HEK293 (cell line): ENCODE measurements around the gene EBF3.

Source experiments
- CTCF ChIA-PET: fragments of 350-600 bp; formaldehyde crosslinking; extraction: SDS; loops from one replicate; lab custom pipeline; 2021; ENCODE audit warnings: antibody characterized with exemption; lab: Yijun Ruan, JAX
- POLR2A ChIA-PET: fragments of 300-600 bp; formaldehyde crosslinking; extraction: SDS; loops from one replicate; lab custom pipeline; 2020; ENCODE audit warnings: antibody characterized with exemption, inconsistent platforms; lab: Yijun Ruan, JAX
- H3K27ac ChIP-seq: fragments of 200-500 bp; sonication (Bioruptor generic); 2 replicates; pipeline ENCODE4 v1.5.1; 2014; ENCODE audit warnings: low read depth, low read length, control low read depth, inconsistent platforms; ENCODE audit errors: extremely low read depth
- H3K36me3 ChIP-seq, 2 experiments: fragments of 200-500 bp in 1 of 2; sonication (Bioruptor generic) in 1 of 2; 1 replicate in 1 of 2; 2 replicates in 1 of 2; pipeline ENCODE4 v1.5.1; 2014 to 2017; ENCODE audit warnings: inconsistent platforms in 2 of 2, low read length in 2 of 2; ENCODE audit not compliant: control insufficient read depth in 2 of 2, insufficient read depth in 1 of 2
- H3K4me1 ChIP-seq: fragments of 200-500 bp; sonication (Bioruptor generic); 2 replicates; pipeline ENCODE4 v1.5.1; 2014; ENCODE audit warnings: mild to moderate bottlenecking, low read length, inconsistent platforms; ENCODE audit not compliant: control insufficient read depth, insufficient read depth
- H3K4me3 ChIP-seq: 2 replicates; pipeline ENCODE4 v1.5.1; 2011; ENCODE audit warnings: low read depth, mild to moderate bottlenecking, control low read depth, low read length, moderate library complexity
- H3K9me3 ChIP-seq: fragments of 200-500 bp; sonication (Bioruptor generic); 2 replicates; pipeline ENCODE4 v1.5.1; 2014; ENCODE audit warnings: low read depth, low read length, inconsistent platforms; ENCODE audit not compliant: control insufficient read depth, insufficient read depth
- HOXA7 ChIP-seq: sonication (generic); formaldehyde crosslinking; IDR thresholded peaks from 2 replicates; pipeline ENCODE4 v1.8.1; 2022; ENCODE audit warnings: missing genetic modification reagents, borderline replicate concordance
- ZFP37 ChIP-seq: fragments of 450-650 bp; formaldehyde crosslinking; IDR thresholded peaks from 2 replicates; pipeline ENCODE4 v1.5.1; 2016; ENCODE audit warnings: missing biosample characterization, missing genetic modification characterization
- ZNF121 ChIP-seq: fragments of 450-650 bp; formaldehyde crosslinking; IDR thresholded peaks from 2 replicates; pipeline ENCODE4 v1.5.1; 2016; ENCODE audit warnings: missing biosample characterization, missing genetic modification characterization
- ZNF214 ChIP-seq: fragments of 450-650 bp; formaldehyde crosslinking; IDR thresholded peaks from 2 replicates; pipeline ENCODE4 v1.5.1; 2017; ENCODE audit warnings: missing biosample characterization, mild to moderate bottlenecking, missing genetic modification characterization, borderline replicate concordance
- ZNF354C ChIP-seq: fragments of 450-650 bp; formaldehyde crosslinking; IDR thresholded peaks from 2 replicates; pipeline ENCODE4 v1.5.1; 2016; ENCODE audit warnings: missing biosample characterization, missing genetic modification characterization, low read depth, borderline replicate concordance
- ZNF394 ChIP-seq: fragments of 450-650 bp; formaldehyde crosslinking; IDR thresholded peaks from 2 replicates; pipeline ENCODE4 v1.5.1; 2016; ENCODE audit warnings: missing biosample characterization, missing genetic modification characterization, mild to moderate bottlenecking, moderate library complexity, borderline replicate concordance
- ZNF514 ChIP-seq: fragments of 450-650 bp; formaldehyde crosslinking; IDR thresholded peaks from 2 replicates; pipeline ENCODE4 v1.5.1; 2016; ENCODE audit warnings: missing biosample characterization, missing genetic modification characterization
- ZNF585B ChIP-seq: fragments of 450-650 bp; formaldehyde crosslinking; IDR thresholded peaks from 2 replicates; pipeline ENCODE4 v1.5.1; 2016; ENCODE audit warnings: missing biosample characterization, missing genetic modification characterization
- ZNF596 ChIP-seq: fragments of 450-650 bp; IDR thresholded peaks from 2 replicates; pipeline ENCODE4 v1.5.0; 2018; ENCODE audit warnings: missing biosample characterization, mild to moderate bottlenecking, missing genetic modification characterization, moderate library complexity
- ZNF830 ChIP-seq: fragments of 450-650 bp; IDR thresholded peaks from 2 replicates; pipeline ENCODE4 v1.5.0; 2018; ENCODE audit warnings: missing biosample characterization, missing genetic modification characterization, low read depth, mild to moderate bottlenecking, moderate library complexity
- ZNF837 ChIP-seq: fragments of 450-650 bp; formaldehyde crosslinking; IDR thresholded peaks from 2 replicates; pipeline ENCODE4 v1.5.1; 2016; ENCODE audit warnings: missing biosample characterization, missing genetic modification characterization
- TF ChIP-seq, protein P1 (sequence below): fragments of 450-650 bp; formaldehyde crosslinking; IDR thresholded peaks from 2 replicates; pipeline ENCODE4 v1.5.1; 2017; ENCODE audit warnings: missing biosample characterization, missing genetic modification characterization
- TF ChIP-seq, protein P2 (sequence below): fragments of 450-650 bp; formaldehyde crosslinking; IDR thresholded peaks from 2 replicates; pipeline ENCODE4 v1.5.1; 2016; ENCODE audit warnings: missing biosample characterization, missing genetic modification characterization
- TF ChIP-seq, protein P3 (sequence below): fragments of 450-650 bp; formaldehyde crosslinking; IDR thresholded peaks from 2 replicates; pipeline ENCODE4 v1.5.1; 2017; ENCODE audit warnings: missing biosample characterization, missing genetic modification characterization

The EBF3 gene

DNA sequence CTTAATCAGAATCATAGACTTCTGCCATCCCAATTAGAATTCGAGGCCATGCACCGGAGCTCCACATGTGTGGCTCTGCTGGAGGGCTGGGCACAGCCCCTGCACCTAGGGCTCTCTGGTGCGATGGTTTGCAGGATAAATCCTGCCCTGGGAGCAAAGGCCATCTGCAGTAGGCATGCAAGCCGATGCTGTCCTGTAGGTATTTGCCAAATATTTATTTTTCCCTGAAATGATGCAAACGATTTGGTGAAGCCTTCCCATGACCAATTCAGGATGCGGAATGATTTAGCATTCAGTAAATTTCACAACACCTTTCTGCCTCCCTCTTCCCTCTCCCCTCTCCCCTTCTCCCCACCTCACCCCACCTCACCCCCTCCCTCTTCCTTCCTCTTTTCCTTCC, 170.6 kb downstream of the EBF3 start (continued):
- TF ChIP-seq ZFP37 (no peak), ZNF394 (no peak), HOXA7 (CRISPR knock-in tag) (no peak), ZNF214 (tag by site-specific recombination) (no peak), ZNF354C (tag by site-specific recombination) (no peak), ZNF830 (tag by site-specific recombination) (no peak), ZNF585B (no peak), ZNF837 (tag by site-specific recombination) (no peak), ZNF121 (tag by site-specific recombination) (no peak), ZNF596 (no peak)
- TF ChIP-seq, protein P1, sequence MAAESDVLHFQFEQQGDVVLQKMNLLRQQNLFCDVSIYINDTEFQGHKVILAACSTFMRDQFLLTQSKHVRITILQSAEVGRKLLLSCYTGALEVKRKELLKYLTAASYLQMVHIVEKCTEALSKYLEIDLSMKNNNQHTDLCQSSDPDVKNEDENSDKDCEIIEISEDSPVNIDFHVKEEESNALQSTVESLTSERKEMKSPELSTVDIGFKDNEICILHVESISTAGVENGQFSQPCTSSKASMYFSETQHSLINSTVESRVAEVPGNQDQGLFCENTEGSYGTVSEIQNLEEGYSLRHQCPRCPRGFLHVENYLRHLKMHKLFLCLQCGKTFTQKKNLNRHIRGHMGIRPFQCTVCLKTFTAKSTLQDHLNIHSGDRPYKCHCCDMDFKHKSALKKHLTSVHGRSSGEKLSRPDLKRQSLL = no peak
- TF ChIP-seq, all 188 proteins: peak for 0

DNA sequence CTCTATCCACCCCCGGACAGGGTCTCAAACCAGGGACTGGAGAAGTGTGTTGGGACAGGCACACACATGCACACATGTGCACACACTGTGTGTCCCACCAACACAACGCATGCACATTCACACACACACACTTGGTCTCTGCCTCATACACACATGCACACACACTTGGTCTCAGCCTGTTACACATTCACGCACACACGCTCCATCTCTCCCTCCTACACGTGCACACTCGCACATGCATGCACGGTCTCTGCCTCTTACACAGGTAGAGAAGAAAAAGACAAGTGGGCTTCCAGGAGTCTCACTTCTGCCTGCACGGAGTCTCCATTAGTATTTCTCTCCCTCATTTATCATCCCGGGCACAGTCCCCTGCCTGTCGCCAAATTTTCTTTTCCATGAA, 171.2 kb downstream of the EBF3 start:
- ChIA-PET CTCF (no interaction called here), POLR2A (no interaction called here)
- Histone ChIP-seq H3K9me3 (no peaks in the 10 kb centered on the region), H3K4me1 (peaks cover 4% of the 10 kb centered on the region), H3K36me3 (no peaks in the 10 kb centered on the region), H3K4me3 (no peak overlapping the region), H3K27ac (no peak overlapping the region)
- TF ChIP-seq, protein P2, sequence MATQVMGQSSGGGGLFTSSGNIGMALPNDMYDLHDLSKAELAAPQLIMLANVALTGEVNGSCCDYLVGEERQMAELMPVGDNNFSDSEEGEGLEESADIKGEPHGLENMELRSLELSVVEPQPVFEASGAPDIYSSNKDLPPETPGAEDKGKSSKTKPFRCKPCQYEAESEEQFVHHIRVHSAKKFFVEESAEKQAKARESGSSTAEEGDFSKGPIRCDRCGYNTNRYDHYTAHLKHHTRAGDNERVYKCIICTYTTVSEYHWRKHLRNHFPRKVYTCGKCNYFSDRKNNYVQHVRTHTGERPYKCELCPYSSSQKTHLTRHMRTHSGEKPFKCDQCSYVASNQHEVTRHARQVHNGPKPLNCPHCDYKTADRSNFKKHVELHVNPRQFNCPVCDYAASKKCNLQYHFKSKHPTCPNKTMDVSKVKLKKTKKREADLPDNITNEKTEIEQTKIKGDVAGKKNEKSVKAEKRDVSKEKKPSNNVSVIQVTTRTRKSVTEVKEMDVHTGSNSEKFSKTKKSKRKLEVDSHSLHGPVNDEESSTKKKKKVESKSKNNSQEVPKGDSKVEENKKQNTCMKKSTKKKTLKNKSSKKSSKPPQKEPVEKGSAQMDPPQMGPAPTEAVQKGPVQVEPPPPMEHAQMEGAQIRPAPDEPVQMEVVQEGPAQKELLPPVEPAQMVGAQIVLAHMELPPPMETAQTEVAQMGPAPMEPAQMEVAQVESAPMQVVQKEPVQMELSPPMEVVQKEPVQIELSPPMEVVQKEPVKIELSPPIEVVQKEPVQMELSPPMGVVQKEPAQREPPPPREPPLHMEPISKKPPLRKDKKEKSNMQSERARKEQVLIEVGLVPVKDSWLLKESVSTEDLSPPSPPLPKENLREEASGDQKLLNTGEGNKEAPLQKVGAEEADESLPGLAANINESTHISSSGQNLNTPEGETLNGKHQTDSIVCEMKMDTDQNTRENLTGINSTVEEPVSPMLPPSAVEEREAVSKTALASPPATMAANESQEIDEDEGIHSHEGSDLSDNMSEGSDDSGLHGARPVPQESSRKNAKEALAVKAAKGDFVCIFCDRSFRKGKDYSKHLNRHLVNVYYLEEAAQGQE (tag by site-specific recombination) = no peak

DNA sequence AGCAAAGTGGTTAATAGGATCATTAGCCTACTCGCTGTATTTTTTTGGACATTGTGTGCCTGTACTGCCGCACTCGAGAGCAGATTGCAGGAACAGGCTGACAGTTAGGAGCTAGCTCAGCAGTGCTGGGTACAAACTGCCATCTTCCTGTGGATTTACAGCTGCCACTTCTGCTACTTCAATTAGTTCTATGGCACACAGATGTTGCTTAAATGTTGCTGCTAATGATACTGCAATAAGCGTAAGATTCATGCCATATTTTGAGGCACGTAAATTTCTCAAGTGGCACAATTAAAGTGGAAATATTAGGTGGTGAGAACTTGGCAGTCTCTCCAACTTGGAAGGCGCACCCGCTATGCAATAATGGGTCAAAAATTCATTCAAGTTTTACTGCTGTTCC, 171.9 kb downstream of the EBF3 start:
- H3K4me3 ChIP-seq = no peak overlapping the region
- TF ChIP-seq, protein P3, sequence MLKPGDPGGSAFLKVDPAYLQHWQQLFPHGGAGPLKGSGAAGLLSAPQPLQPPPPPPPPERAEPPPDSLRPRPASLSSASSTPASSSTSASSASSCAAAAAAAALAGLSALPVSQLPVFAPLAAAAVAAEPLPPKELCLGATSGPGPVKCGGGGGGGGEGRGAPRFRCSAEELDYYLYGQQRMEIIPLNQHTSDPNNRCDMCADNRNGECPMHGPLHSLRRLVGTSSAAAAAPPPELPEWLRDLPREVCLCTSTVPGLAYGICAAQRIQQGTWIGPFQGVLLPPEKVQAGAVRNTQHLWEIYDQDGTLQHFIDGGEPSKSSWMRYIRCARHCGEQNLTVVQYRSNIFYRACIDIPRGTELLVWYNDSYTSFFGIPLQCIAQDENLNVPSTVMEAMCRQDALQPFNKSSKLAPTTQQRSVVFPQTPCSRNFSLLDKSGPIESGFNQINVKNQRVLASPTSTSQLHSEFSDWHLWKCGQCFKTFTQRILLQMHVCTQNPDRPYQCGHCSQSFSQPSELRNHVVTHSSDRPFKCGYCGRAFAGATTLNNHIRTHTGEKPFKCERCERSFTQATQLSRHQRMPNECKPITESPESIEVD (tag by site-specific recombination) = peak; percentile 9; the same call in 1 of the 2 replicates
- TF ChIP-seq ZNF514 (tag by site-specific recombination) = no peak
- CTCF ChIA-PET = interaction anchor here (0.6 kb wide), 1 partner anchor 1568 kb away, joined by 3 read pairs; no protein-coding TSS in a partner anchor
- H3K27ac ChIP-seq = no peak overlapping the region
- no peaks in the 10 kb centered on the region for H3K9me3 ChIP-seq
- no peaks in the 10 kb centered on the region for H3K36me3 ChIP-seq
- POLR2A ChIA-PET = no interaction called here
- H3K4me1 ChIP-seq = peaks cover 4% of the 10 kb centered on the region
